H1 (cell line): ENCODE data around the gene HIPK1.

Experiments used
- BCL11A ChIP-seq, 2 experiments: IDR thresholded peaks; one replicate each; pipeline ENCODE4 v1.6.1; 2011; ENCODE audit warnings: low read depth in 2 of 2, low read length in 2 of 2, mild to moderate bottlenecking in 2 of 2
- CBX8 ChIP-seq: fragments of 300-800, 300-1000 bp; sonication (generic); IDR thresholded peaks from 2 replicates; pipeline ENCODE4 v1.7.1; 2016; ENCODE audit warnings: low read depth, low read length, borderline replicate concordance
- EP300 ChIP-seq, 2 experiments: IDR thresholded peaks; 1 replicate in 1 of 2; 2 replicates in 1 of 2; pipeline ENCODE4 v1.6.1; 2011 to 2012; ENCODE audit warnings: low read depth in 2 of 2, low read length in 2 of 2, mild to moderate bottlenecking in 2 of 2, borderline replicate concordance in 1 of 2, inconsistent platforms in 1 of 2, moderate library complexity in 1 of 2
- JUN ChIP-seq: IDR thresholded peaks from 2 replicates; pipeline ENCODE4 v1.6.1; 2011; ENCODE audit warnings: low read depth, mild to moderate bottlenecking, improper control_type of control experiment, low read length
- KDM1A ChIP-seq: fragments of 200-600, 300-600 bp; sonication (generic); IDR thresholded peaks from 2 replicates; pipeline ENCODE4 v1.7.1; 2016; ENCODE audit warnings: mild to moderate bottlenecking, low read length, borderline replicate concordance
- MAFK ChIP-seq: IDR thresholded peaks from 2 replicates; pipeline ENCODE4 v1.6.1; 2012; ENCODE audit warnings: low read depth, mild to moderate bottlenecking, improper control_type of control experiment, low read length
- NRF1 ChIP-seq: IDR thresholded peaks from 2 replicates; pipeline ENCODE4 v1.6.1; 2011; ENCODE audit warnings: mild to moderate bottlenecking, low read depth, low read length, improper control_type of control experiment
- POLR2A ChIP-seq, 2 experiments: IDR thresholded peaks; 1 replicate in 1 of 2; 2 replicates in 1 of 2; pipeline ENCODE4 v1.6.1; 2011; ENCODE audit warnings: low read depth in 2 of 2, low read length in 2 of 2, mild to moderate bottlenecking in 2 of 2; ENCODE audit errors: control extremely low read depth in 1 of 2
- SP2 ChIP-seq: IDR thresholded peaks from 2 replicates; pipeline ENCODE4 v1.6.1; 2012; ENCODE audit warnings: mild to moderate bottlenecking, low read length, inconsistent platforms
- SP4 ChIP-seq: IDR thresholded peaks from 2 replicates; pipeline ENCODE4 v1.6.1; 2012; ENCODE audit warnings: low read length, inconsistent platforms
- TF ChIP-seq, protein P1 (sequence below), 3 experiments: IDR thresholded peaks; 1 replicate in 2 of 3; 2 replicates in 1 of 3; pipeline versions ENCODE4 v1.5.1 to v1.6.1; 2011; ENCODE audit warnings: low read length in 3 of 3, mild to moderate bottlenecking in 3 of 3, inconsistent platforms in 2 of 3, low read depth in 1 of 3, moderate library complexity in 1 of 3; ENCODE audit not compliant: insufficient read depth in 1 of 3; ENCODE audit errors: control extremely low read depth in 1 of 3
- TF ChIP-seq, protein P2 (sequence below): IDR thresholded peaks from 2 replicates; pipeline ENCODE4 v1.6.1; 2011; ENCODE audit warnings: low read length, improper control_type of control experiment
- TF ChIP-seq, protein P3 (sequence below): IDR thresholded peaks from 2 replicates; pipeline ENCODE4 v1.6.1; 2012; ENCODE audit warnings: inconsistent platforms
- TF ChIP-seq, protein P4 (sequence below): IDR thresholded peaks from 2 replicates; pipeline ENCODE4 v1.6.1; 2012; ENCODE audit warnings: low read length, inconsistent platforms

DNA sequence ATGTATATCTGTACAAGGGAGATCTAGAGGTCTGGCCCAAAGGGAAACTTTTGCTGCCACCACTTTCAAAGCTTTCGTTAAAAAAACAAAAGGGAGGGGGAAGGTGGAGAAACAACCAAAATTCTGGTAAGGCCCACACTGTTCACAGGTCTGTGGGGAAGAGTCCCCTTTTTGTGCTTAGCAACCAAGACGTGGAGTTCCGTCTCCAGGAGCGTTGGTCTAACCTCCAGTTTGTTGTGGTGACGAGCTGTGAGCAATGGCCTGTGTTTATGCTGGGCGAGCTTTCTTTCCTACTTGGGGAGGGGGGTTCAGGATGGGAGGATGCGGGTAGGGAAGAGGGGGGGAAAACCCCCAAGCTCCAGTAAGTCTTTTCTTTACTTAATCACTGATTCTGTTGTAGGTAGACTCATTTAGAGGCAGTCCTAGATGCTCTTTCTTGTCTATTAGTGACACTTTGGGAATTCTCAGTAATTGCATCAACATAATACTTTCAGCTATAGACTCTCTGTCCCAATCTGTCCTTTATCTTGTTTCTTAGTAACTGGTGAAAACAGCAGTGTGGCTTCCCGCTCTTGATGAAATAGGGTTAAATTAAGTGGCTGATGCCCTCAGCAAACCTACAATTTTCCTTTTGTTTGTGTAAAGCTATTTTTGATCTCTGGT, 1.5 kb downstream of the HIPK1 start:
- TF ChIP-seq POLR2A (IDR thresholded peaks at IDR 0.05; ENCODE audit: control extremely low read depth in 1 of 2, low read depth in 2 of 2, low read length in 2 of 2) = no peak
- no peak for TF ChIP-seq BCL11A (IDR thresholded peaks at IDR 0.05; ENCODE audit: low read depth in 2 of 2, low read length in 2 of 2)
- TF ChIP-seq, protein P1, sequence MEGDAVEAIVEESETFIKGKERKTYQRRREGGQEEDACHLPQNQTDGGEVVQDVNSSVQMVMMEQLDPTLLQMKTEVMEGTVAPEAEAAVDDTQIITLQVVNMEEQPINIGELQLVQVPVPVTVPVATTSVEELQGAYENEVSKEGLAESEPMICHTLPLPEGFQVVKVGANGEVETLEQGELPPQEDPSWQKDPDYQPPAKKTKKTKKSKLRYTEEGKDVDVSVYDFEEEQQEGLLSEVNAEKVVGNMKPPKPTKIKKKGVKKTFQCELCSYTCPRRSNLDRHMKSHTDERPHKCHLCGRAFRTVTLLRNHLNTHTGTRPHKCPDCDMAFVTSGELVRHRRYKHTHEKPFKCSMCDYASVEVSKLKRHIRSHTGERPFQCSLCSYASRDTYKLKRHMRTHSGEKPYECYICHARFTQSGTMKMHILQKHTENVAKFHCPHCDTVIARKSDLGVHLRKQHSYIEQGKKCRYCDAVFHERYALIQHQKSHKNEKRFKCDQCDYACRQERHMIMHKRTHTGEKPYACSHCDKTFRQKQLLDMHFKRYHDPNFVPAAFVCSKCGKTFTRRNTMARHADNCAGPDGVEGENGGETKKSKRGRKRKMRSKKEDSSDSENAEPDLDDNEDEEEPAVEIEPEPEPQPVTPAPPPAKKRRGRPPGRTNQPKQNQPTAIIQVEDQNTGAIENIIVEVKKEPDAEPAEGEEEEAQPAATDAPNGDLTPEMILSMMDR (IDR thresholded peaks at IDR 0.05; ENCODE audit: control extremely low read depth in 1 of 3, insufficient read depth in 1 of 3, low read depth in 1 of 3, low read length in 3 of 3) = no peak
- TF ChIP-seq, protein P2, sequence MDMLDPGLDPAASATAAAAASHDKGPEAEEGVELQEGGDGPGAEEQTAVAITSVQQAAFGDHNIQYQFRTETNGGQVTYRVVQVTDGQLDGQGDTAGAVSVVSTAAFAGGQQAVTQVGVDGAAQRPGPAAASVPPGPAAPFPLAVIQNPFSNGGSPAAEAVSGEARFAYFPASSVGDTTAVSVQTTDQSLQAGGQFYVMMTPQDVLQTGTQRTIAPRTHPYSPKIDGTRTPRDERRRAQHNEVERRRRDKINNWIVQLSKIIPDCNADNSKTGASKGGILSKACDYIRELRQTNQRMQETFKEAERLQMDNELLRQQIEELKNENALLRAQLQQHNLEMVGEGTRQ = no peak
- TF ChIP-seq SP4 = no peak
- no peak for TF ChIP-seq CBX8
- TF ChIP-seq, protein P3, sequence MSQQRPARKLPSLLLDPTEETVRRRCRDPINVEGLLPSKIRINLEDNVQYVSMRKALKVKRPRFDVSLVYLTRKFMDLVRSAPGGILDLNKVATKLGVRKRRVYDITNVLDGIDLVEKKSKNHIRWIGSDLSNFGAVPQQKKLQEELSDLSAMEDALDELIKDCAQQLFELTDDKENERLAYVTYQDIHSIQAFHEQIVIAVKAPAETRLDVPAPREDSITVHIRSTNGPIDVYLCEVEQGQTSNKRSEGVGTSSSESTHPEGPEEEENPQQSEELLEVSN = no peak
- TF ChIP-seq JUN = no peak
- no peak for TF ChIP-seq MAFK
- TF ChIP-seq, protein P4, sequence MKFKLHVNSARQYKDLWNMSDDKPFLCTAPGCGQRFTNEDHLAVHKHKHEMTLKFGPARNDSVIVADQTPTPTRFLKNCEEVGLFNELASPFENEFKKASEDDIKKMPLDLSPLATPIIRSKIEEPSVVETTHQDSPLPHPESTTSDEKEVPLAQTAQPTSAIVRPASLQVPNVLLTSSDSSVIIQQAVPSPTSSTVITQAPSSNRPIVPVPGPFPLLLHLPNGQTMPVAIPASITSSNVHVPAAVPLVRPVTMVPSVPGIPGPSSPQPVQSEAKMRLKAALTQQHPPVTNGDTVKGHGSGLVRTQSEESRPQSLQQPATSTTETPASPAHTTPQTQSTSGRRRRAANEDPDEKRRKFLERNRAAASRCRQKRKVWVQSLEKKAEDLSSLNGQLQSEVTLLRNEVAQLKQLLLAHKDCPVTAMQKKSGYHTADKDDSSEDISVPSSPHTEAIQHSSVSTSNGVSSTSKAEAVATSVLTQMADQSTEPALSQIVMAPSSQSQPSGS = no peak
- no peak for TF ChIP-seq EP300 (IDR thresholded peaks at IDR 0.05; ENCODE audit: borderline replicate concordance in 1 of 2, low read depth in 2 of 2, low read length in 2 of 2)
- TF ChIP-seq KDM1A = no peak
- TF ChIP-seq NRF1 = no peak
- no peak for TF ChIP-seq SP2
